ENCODE measurements around the gene TMEM260. TPM values are rescaled to one million over a fixed set of nuclear protein-coding genes. Genes with fewer than 3 reads are reported as not detected.
"Not testable (repeated sequence)": the region's sequence is repeated elsewhere in the genome, so short reads cannot be mapped to it uniquely, and the experiment has no call there.

TMEM260 gene
- total RNA-seq, 1 donor from 2014 or later, result 14.2 TPM

DNA sequence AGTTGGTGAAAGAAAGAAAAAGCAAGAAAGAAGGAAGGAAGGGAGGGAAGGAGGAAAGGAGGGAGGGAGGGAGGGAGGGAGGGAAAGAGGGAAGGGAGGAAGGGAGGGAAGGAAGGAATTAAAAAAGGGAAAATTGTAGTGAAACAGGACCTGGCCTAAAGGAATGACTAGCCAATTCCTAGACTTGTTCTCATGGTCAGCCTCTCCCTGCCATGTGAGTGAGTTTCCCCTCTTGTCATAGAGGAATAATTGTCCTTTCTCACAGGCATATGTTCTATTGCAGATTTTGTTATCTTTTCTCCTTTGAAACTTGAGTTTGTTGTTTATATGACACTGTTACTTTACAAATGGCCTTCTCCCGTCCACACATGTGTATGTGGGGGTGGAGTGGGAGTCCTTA is 81.9 kb downstream of the TMEM260 start:
- peaks cover 5% of the 10 kb centered on the region for H3K9me3 Mint-ChIP-seq
- peaks cover 2% of the 10 kb centered on the region for H3K36me3 Mint-ChIP-seq (ENCODE audit: low read depth)
- no peaks in the 10 kb centered on the region for H3K4me1 Mint-ChIP-seq (ENCODE audit: low read depth)
- no peak for DNase-seq (ENCODE audit: low spot score)
- H3K4me3 Mint-ChIP-seq, result no peak overlapping the region
- H3K27ac Mint-ChIP-seq, result no peak overlapping the region
- intact Hi-C loops (cut with micrococcal nuclease), result loop anchor here (5.0 kb wide), 1 partner anchor 521 kb away; no protein-coding TSS in a partner anchor
- no peaks in the 10 kb centered on the region for H3K27me3 Mint-ChIP-seq (ENCODE audit: insufficient read depth)

DNA sequence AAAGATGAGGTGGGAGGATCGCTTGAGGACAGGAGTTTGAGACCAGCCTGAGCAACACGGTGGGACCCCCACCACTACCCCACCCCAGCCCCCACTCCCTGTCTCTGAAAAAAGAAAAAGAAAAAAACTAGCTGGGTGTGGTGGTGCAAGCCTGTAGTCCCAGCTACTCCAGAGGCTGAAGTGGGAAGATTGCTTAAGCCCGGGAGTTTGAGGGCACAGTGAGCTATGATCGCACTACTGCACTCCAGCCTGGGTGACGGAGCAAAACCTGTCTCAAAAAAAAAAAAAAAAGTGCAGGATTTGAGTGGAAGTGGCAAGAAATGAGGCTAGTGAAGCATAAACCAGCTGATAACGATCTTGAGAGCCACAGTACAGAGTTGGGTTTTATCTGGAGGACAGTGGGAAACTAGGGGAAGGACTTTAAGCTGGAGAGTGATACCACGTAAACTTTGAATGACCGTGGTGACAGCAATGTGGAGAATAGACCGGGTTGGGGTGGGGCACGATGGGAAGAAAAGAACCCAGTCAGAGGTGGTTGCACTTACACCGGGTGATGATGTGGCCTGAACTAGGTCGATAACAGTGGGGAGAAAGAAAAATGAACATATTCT is 85.3 kb downstream of the TMEM260 start:
- peaks cover 13% of the 10 kb centered on the region for H3K9me3 Mint-ChIP-seq
- intact Hi-C loops (cut with micrococcal nuclease), result loop anchor here (5.0 kb wide), 1 partner anchor 517 kb away; no protein-coding TSS in a partner anchor
- no peak for DNase-seq (ENCODE audit: low spot score)
- H3K36me3 Mint-ChIP-seq (ENCODE audit: low read depth), result peaks cover 2% of the 10 kb centered on the region
- no peak overlapping the region for H3K27ac Mint-ChIP-seq
- no peaks in the 10 kb centered on the region for H3K4me1 Mint-ChIP-seq (ENCODE audit: low read depth)
- peaks cover 2% of the 10 kb centered on the region for H3K27me3 Mint-ChIP-seq (ENCODE audit: insufficient read depth)
- H3K4me3 Mint-ChIP-seq, result no peak overlapping the region

DNA sequence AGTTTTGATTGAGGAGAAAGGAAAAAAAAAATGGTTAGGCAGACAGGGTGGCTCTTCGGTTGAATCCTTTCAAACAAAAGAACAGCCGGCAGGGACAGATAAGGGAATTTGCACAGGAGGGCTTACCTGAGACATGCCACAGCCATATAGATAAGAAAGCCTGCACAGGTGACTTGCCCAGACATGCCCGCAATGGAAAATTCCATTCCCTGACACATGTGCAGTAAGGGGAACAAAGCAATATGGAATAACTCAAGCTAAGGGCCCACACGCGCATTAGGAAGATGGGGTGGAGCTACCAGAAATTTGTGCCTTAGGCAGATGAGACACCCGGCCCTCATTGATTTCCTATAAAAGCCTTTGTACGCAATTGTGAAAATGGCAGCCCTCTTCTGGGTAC is 86.7 kb downstream of the TMEM260 start:
- Mint-ChIP-seq H3K27ac (no peak overlapping the region), H3K36me3 (ENCODE audit: low read depth) (peaks cover 2% of the 10 kb centered on the region), H3K4me1 (ENCODE audit: low read depth) (no peaks in the 10 kb centered on the region), H3K9me3 (peaks cover 13% of the 10 kb centered on the region), H3K4me3 (no peak overlapping the region), H3K27me3 (ENCODE audit: insufficient read depth) (peaks cover 2% of the 10 kb centered on the region)
- intact Hi-C loops (cut with micrococcal nuclease), result no loop called here
- DNase-seq (ENCODE audit: low spot score), result no peak

DNA sequence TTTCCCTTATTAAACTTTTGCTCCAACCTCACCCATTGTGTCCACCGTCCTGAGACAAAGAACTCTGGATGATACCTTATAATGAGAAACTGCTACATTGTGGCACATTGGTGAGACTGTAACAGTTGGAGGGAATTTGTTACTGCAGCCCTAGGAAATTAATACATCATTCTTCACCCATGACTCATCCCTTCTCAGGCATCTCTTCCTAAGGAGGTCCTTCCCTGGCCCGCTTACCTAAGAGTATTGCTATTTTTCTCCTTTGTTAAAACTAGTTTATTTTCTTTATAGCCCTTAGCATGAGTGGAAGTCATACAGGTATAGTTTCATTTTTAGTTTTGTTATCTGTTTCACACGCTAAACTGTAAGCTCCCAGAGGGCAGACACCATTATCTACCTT is 87.1 kb downstream of the TMEM260 start:
- Mint-ChIP-seq H3K9me3 (peaks cover 13% of the 10 kb centered on the region), H3K4me3 (no peak overlapping the region), H3K36me3 (ENCODE audit: low read depth) (peaks cover 2% of the 10 kb centered on the region), H3K27ac (no peak overlapping the region), H3K27me3 (ENCODE audit: insufficient read depth) (peaks cover 2% of the 10 kb centered on the region), H3K4me1 (ENCODE audit: low read depth) (no peaks in the 10 kb centered on the region)
- intact Hi-C loops (cut with micrococcal nuclease), result no loop called here
- no peak for DNase-seq (ENCODE audit: low spot score)

DNA sequence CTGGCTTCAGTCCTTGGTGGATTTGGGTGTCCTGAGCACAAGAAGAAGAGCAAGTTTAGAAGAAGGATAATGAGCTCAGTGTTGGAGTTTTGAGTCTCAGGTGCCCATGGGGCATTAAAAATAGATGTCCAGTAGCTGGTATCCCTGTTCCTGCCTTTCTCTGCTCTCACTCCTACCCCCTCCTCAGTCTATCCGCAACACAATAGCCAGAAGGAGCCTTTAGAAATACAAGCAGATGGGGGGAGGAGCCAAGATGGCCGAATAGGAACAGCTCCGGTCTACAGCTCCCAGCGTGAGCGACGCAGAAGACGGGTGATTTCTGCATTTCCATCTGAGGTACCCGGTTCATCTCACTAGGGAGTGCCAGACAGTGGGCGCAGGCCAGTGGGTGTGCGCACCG is 87.7 kb downstream of the TMEM260 start:
- intact Hi-C loops (cut with micrococcal nuclease); DNase-seq (ENCODE audit: low spot score); H3K36me3 Mint-ChIP-seq (ENCODE audit: low read depth); H3K27me3 Mint-ChIP-seq (ENCODE audit: insufficient read depth); H3K4me3 Mint-ChIP-seq; H3K27ac Mint-ChIP-seq; H3K4me1 Mint-ChIP-seq (ENCODE audit: low read depth): not testable (repeated sequence)
- H3K9me3 Mint-ChIP-seq, result peaks cover 13% of the 10 kb centered on the region

DNA sequence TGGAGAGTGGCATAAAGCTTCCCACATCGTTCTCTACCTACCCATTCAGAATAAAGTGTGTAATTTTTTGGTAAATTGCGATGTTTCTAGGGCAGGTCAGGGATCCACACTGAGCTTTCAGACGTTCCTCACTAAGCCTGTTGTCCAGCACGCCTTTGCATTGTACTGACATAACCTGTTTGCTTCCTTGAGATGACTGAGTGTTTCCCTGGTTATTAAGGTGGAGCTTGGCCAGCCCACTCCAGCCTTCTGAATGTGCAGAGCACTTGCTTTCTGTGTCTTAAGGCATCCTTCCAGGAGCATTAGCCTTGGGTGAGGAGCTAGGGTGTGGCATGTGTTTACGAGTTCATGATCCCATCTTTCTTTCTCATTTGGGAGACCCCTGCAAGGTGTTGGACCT is 96.4 kb downstream of the TMEM260 start:
- no peaks in the 10 kb centered on the region for H3K9me3 Mint-ChIP-seq
- intact Hi-C loops (cut with micrococcal nuclease), result no loop called here
- no peak for DNase-seq (ENCODE audit: low spot score)
- H3K36me3 Mint-ChIP-seq (ENCODE audit: low read depth), result no peaks in the 10 kb centered on the region
- no peak overlapping the region for H3K4me3 Mint-ChIP-seq
- no peaks in the 10 kb centered on the region for H3K4me1 Mint-ChIP-seq (ENCODE audit: low read depth)
- no peaks in the 10 kb centered on the region for H3K27me3 Mint-ChIP-seq (ENCODE audit: insufficient read depth)
- H3K27ac Mint-ChIP-seq, result no peak overlapping the region

DNA sequence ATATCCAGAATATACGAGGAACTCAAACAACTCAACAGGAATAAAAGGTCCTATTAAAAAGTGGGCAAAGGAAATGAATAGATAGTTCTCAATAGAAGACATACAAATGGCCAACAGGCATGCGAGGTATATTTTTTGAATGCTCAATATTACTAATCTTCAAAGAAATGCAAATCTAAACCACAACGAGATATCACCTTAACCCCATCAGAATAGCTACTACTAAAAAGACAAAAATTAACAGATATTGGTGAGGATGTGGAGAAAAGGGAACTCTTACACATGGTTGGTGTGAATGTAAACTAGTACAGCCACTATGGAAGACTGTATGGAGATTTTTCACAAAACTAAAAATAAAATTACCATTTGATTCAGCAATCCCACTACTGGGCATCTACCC is 99.2 kb downstream of the TMEM260 start:
- Mint-ChIP-seq H3K27me3 (ENCODE audit: insufficient read depth) (no peaks in the 10 kb centered on the region), H3K9me3 (no peaks in the 10 kb centered on the region), H3K27ac (no peak overlapping the region), H3K36me3 (ENCODE audit: low read depth) (no peaks in the 10 kb centered on the region), H3K4me3 (no peak overlapping the region), H3K4me1 (ENCODE audit: low read depth) (no peaks in the 10 kb centered on the region)
- intact Hi-C loops (cut with micrococcal nuclease), result no loop called here
- no peak for DNase-seq (ENCODE audit: low spot score)

DNA sequence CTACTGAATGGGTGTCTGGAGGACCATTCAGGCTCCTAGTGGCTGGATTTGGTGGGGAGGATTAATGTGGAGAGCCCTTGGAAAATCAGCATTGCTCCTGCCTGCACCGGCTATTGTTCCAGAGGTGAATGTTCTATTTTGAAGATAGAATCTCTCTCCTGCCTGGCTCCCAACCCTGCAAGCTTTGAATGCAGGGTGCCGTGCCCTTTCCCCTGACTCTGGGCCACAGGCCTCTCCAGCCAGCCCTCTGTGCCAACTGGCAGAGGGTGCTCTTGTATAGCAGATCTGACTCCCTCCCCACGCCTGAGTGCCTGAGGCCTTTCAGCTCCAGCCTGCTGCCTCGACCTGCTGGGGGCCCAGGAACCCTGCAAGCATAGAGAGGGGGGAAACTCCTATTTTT is 106.8 kb downstream of the TMEM260 start:
- intact Hi-C loops (cut with micrococcal nuclease), result no loop called here
- Mint-ChIP-seq H3K27me3 (ENCODE audit: insufficient read depth) (no peaks in the 10 kb centered on the region), H3K4me3 (no peak overlapping the region), H3K4me1 (ENCODE audit: low read depth) (no peaks in the 10 kb centered on the region), H3K36me3 (ENCODE audit: low read depth) (no peaks in the 10 kb centered on the region), H3K9me3 (no peaks in the 10 kb centered on the region), H3K27ac (no peak overlapping the region)
- DNase-seq (ENCODE audit: low spot score), result no peak

DNA sequence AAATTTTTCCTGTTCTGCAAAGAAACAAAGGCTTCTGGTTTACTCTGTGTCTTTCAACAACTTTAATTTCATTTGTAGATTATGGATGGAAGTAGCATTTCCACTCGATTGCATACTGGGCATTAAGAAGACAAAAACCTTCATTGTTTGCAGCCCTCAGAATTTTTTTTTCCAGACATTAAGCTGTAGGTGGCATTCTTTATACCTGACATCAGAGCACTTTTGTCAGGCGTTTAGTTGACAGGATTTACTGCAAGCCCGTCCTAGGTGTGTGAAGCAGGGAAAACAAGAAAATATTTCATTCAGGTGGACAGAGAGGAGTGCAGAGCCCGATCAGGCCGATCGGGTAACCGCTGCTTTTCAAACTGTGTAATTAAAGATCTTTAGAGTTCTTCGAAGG is 107.5 kb downstream of the TMEM260 start:
- intact Hi-C loops (cut with micrococcal nuclease), result no loop called here
- Mint-ChIP-seq H3K9me3 (no peaks in the 10 kb centered on the region), H3K4me1 (ENCODE audit: low read depth) (no peaks in the 10 kb centered on the region), H3K27ac (no peak overlapping the region), H3K36me3 (ENCODE audit: low read depth) (no peaks in the 10 kb centered on the region), H3K27me3 (ENCODE audit: insufficient read depth) (no peaks in the 10 kb centered on the region), H3K4me3 (no peak overlapping the region)
- no peak for DNase-seq (ENCODE audit: low spot score)

DNA sequence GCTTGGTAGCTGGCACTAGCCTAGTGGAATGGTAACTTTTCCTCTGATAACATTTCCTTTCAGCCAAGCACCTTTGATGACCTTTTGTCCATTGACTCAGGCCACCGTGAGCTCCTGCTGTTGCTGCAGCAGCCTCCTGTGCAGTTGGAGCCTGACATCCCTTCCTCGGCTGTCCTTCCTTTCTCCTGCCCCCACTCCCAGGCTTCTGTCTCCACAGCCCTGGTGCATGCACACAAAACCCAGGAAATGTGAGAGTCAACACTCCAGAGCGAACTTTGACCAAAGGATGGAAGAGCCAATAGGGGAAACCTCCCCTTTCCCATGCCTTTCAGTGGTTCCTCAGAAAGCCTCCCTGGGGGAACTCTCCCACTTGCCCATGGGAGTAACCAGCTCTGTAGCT is 115.0 kb downstream of the TMEM260 start:
- no peak for DNase-seq (ENCODE audit: low spot score)
- Mint-ChIP-seq H3K36me3 (ENCODE audit: low read depth) (no peaks in the 10 kb centered on the region), H3K4me1 (ENCODE audit: low read depth) (no peaks in the 10 kb centered on the region), H3K27me3 (ENCODE audit: insufficient read depth) (peaks cover under 1% of the 10 kb centered on the region), H3K4me3 (no peak overlapping the region), H3K27ac (no peak overlapping the region), H3K9me3 (no peaks in the 10 kb centered on the region)
- intact Hi-C loops (cut with micrococcal nuclease), result no loop called here

DNA sequence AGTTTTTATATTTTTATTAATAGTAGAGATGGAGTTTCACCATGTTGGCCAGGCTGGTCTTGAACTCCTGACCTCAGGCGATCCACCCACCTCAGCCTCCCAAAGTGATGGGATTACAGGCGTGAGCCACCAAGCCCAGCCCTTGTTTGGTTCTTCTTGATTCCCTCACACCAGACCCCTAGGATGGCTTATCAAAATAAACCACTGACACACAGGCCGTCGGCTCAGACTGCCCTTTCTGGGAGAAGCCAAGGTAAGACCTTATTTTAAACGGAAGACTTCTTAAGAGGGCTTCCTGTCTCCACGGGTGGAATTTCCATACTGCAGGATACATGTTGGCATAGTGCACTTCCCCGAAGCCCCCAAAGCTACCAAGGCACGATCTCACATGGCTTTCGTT is 115.6 kb downstream of the TMEM260 start:
- intact Hi-C loops (cut with micrococcal nuclease); DNase-seq (ENCODE audit: low spot score); H3K27me3 Mint-ChIP-seq (ENCODE audit: insufficient read depth); H3K4me3 Mint-ChIP-seq; H3K9me3 Mint-ChIP-seq; H3K36me3 Mint-ChIP-seq (ENCODE audit: low read depth); H3K27ac Mint-ChIP-seq; H3K4me1 Mint-ChIP-seq (ENCODE audit: low read depth): not testable (repeated sequence)

Other genes with a start within 250 kb of the TMEM260 start
- gene OTX2, start 230.7 kb downstream of the TMEM260 start, total RNA-seq, result not detected in 2 replicates

Data from activated T-helper 1 cell treated with anti-CD3 and anti-CD28 coated beads, Interleukin-12 subunit alpha, Interleukin-12 subunit beta, Interleukin-2, Interleukin-4 antibody, amounts not matched to agents 30 ng/mL and 10 ng/mL and 1 ng/mL, durations not matched to agents 14 hours and 24 hours and 36 hours (primary cell).